ENCODE data around the gene TXNIP.

Gene TXNIP

GRCh38 chr1:145942871-145943270 is 53.5 kb downstream of the TXNIP start:
- peak overlapping the region; percentile 70 for H3K9ac ChIP-seq (ENCODE audit: low read length)
- H2BK120ac ChIP-seq (ENCODE audit: low read depth, low read length) = no peak overlapping the region
- no peak overlapping the region for H3K14ac ChIP-seq (ENCODE audit: low read length in 2 of 2)
- no peak overlapping the region for H2AK5ac ChIP-seq (ENCODE audit: low read length, severe bottlenecking)
- H3K23ac ChIP-seq (ENCODE audit: low read length in 2 of 2) = no peak overlapping the region
- H3K27me3 ChIP-seq (ENCODE audit: control insufficient read depth in 1 of 2, insufficient read depth in 1 of 2, low read length in 2 of 2) = no peaks in the 10 kb centered on the region
- no peaks in the 10 kb centered on the region for H3K4me1 ChIP-seq (ENCODE audit: control insufficient read depth, insufficient read depth, low read depth, low read length)
- H4K91ac ChIP-seq (ENCODE audit: low read length) = no peak overlapping the region
- H2AFZ ChIP-seq (ENCODE audit: low read depth, low read length) = no peak overlapping the region
- H3K4me2 ChIP-seq (ENCODE audit: low read length, poor library complexity, severe bottlenecking) = no peak overlapping the region
- no peaks in the 10 kb centered on the region for H3K9me3 ChIP-seq (ENCODE audit: control insufficient read depth, low read length)
- no peak overlapping the region for H2BK12ac ChIP-seq (ENCODE audit: low read length in 2 of 2)
- whole genome bisulfite sequencing = 93% methylated on average over 6 of the region's 6 CpGs
- no peak overlapping the region for H3K18ac ChIP-seq (ENCODE audit: low read depth in 1 of 2, low read length in 2 of 2)
- peaks cover 16% of the 10 kb centered on the region for H3K79me1 ChIP-seq (replicated peaks; ENCODE audit: low read length, poor library complexity, severe bottlenecking)
- H4K8ac ChIP-seq (ENCODE audit: low read length) = no peak overlapping the region
- no peak overlapping the region for H2BK5ac ChIP-seq (ENCODE audit: low read depth, low read length, poor library complexity, severe bottlenecking)
- H3K36me3 ChIP-seq (ENCODE audit: control insufficient read depth in 1 of 2, insufficient read depth in 2 of 2, low read depth in 1 of 2, low read length in 2 of 2) = peaks cover 9 to 47% of the 10 kb centered on the region in 2 experiments
- no peak overlapping the region for H3K4ac ChIP-seq (ENCODE audit: low read depth in 1 of 2, low read length in 2 of 2)
- no peak overlapping the region for H2BK15ac ChIP-seq (ENCODE audit: low read depth, poor library complexity, severe bottlenecking)
- DNase-seq = no peak
- H3K4me3 ChIP-seq (ENCODE audit: insufficient read depth in 1 of 2, low read depth in 1 of 2, low read length in 2 of 2) = no peak overlapping the region
- no peak overlapping the region for H3K27ac ChIP-seq (ENCODE audit: low read length, poor library complexity, severe bottlenecking)

All from mesenchymal stem cell (in vitro differentiated cells and primary cell).